COR-L47 (cell line): Measurements from ENCODE around the gene ASB2.

Source experiments
- DNase-seq: peaks from one replicate; lab custom pipeline; 2025; lab: John Stamatoyannopoulos, UW

The ASB2 gene

GRCh38 chr14:93976477-93977057 lies at the start of gene ASB2:
TSS of gene ASB2 (minus strand) at chr14:93976570. CDS start at chr14:93964539, 12,031 bp downstream.
- no peak for DNase-seq

- DNase-seq = no peak
Observed at GRCh38 chr14:94025720-94026119, 49.4 kb upstream of the ASB2 start.

GRCh38 chr14:94024549-94024948 lies 48.2 kb upstream of the ASB2 start:
- DNase-seq = no peak

- DNase-seq = no peak
Observed at GRCh38 chr14:94022532-94023411, 46.4 kb upstream of the ASB2 start.

- DNase-seq = no peak
Observed at GRCh38 chr14:94021416-94022157, 45.2 kb upstream of the ASB2 start.

GRCh38 chr14:94021001-94021400 lies 44.6 kb upstream of the ASB2 start:
- no peak for DNase-seq

- no peak for DNase-seq
Observed at GRCh38 chr14:94020267-94020666, 43.9 kb upstream of the ASB2 start.

GRCh38 chr14:94019329-94019728 lies 43.0 kb upstream of the ASB2 start:
- DNase-seq = no peak

GRCh38 chr14:94018308-94018707 lies 41.9 kb upstream of the ASB2 start:
- no peak for DNase-seq

GRCh38 chr14:94016446-94016976 lies 40.1 kb upstream of the ASB2 start:
- no peak for DNase-seq

GRCh38 chr14:94015223-94015622 lies 38.9 kb upstream of the ASB2 start:
- DNase-seq = no peak

GRCh38 chr14:94014382-94014781 lies 38.0 kb upstream of the ASB2 start:
- no peak for DNase-seq

- DNase-seq = peak; percentile 44
Observed at GRCh38 chr14:94011795-94012194, 35.4 kb upstream of the ASB2 start.

- no peak for DNase-seq
Observed at GRCh38 chr14:94010625-94011024, 34.3 kb upstream of the ASB2 start.

GRCh38 chr14:94009767-94010166 lies 33.4 kb upstream of the ASB2 start:
- DNase-seq = no peak

- no peak for DNase-seq
Observed at GRCh38 chr14:94008234-94008633, 31.9 kb upstream of the ASB2 start.

GRCh38 chr14:94005324-94006073 lies 29.1 kb upstream of the ASB2 start:
- DNase-seq = no peak

GRCh38 chr14:94004015-94004414 lies 27.6 kb upstream of the ASB2 start:
- DNase-seq = no peak

- no peak for DNase-seq
Observed at GRCh38 chr14:94003397-94003796, 27.0 kb upstream of the ASB2 start.

- DNase-seq = peak; percentile 83
Observed at GRCh38 chr14:94001501-94002396, 25.4 kb upstream of the ASB2 start.

- DNase-seq = no peak
Observed at GRCh38 chr14:94001016-94001415, 24.6 kb upstream of the ASB2 start.
